Measurements from ENCODE around the gene HGS.

HGS gene

GRCh38 chr17:81680150-81680549 is 3.7 kb upstream of the HGS start:
- Histone ChIP-seq H3K4me1 (ENCODE audit: control insufficient read depth, insufficient read depth, low read length) (peaks cover 12% of the 10 kb centered on the region), H3K27ac (ENCODE audit: low read depth, low read length) (no peak overlapping the region), H3K9ac (ENCODE audit: low read length) (no peak overlapping the region), H3K27me3 (ENCODE audit: control insufficient read depth, insufficient read depth, low read length) (no peaks in the 10 kb centered on the region), H3K36me3 (ENCODE audit: control insufficient read depth, insufficient read depth, low read length) (no peaks in the 10 kb centered on the region), H3K4me3 (ENCODE audit: low read length) (no peak overlapping the region)

GRCh38 chr17:81681672-81682071 is 2.1 kb upstream of the HGS start:
- H3K27me3 ChIP-seq (ENCODE audit: control insufficient read depth, insufficient read depth, low read length) = no peaks in the 10 kb centered on the region

GRCh38 chr17:81682565-81683207 is 1.1 kb upstream of the HGS start:
- peak overlapping the region; percentile 90 for H3K4me3 ChIP-seq (ENCODE audit: low read length)
- H3K9ac ChIP-seq (ENCODE audit: low read length) = no peak overlapping the region
- peaks cover 17% of the 10 kb centered on the region for H3K4me1 ChIP-seq (ENCODE audit: control insufficient read depth, insufficient read depth, low read length)
- no peaks in the 10 kb centered on the region for H3K27me3 ChIP-seq (ENCODE audit: control insufficient read depth, insufficient read depth, low read length)
- peak overlapping the region; percentile 83 for H3K27ac ChIP-seq (ENCODE audit: low read depth, low read length)
- peaks cover 14% of the 10 kb centered on the region for H3K36me3 ChIP-seq (ENCODE audit: control insufficient read depth, insufficient read depth, low read length)

More at GRCh38 chr17:81681672-81682071, 2.1 kb upstream of the HGS start:
- Histone ChIP-seq H3K9ac (ENCODE audit: low read length) (no peak overlapping the region), H3K4me3 (ENCODE audit: low read length) (no peak overlapping the region), H3K27ac (ENCODE audit: low read depth, low read length) (no peak overlapping the region), H3K36me3 (ENCODE audit: control insufficient read depth, insufficient read depth, low read length) (peaks cover 6% of the 10 kb centered on the region), H3K4me1 (ENCODE audit: control insufficient read depth, insufficient read depth, low read length) (peaks cover 17% of the 10 kb centered on the region)

- peak overlapping the region; percentile 90 for H3K4me3 ChIP-seq (ENCODE audit: low read length)
- peak overlapping the region; percentile 83 for H3K27ac ChIP-seq (ENCODE audit: low read depth, low read length)
- H3K9ac ChIP-seq (ENCODE audit: low read length) = peak overlapping the region; percentile 95
- peaks cover 18% of the 10 kb centered on the region for H3K36me3 ChIP-seq (ENCODE audit: control insufficient read depth, insufficient read depth, low read length)
- no peaks in the 10 kb centered on the region for H3K27me3 ChIP-seq (ENCODE audit: control insufficient read depth, insufficient read depth, low read length)
- peaks cover 17% of the 10 kb centered on the region for H3K4me1 ChIP-seq (ENCODE audit: control insufficient read depth, insufficient read depth, low read length)
Measured at GRCh38 chr17:81683208-81683583, 615 bp upstream of the HGS start.

- peaks cover 18% of the 10 kb centered on the region for H3K36me3 ChIP-seq (ENCODE audit: control insufficient read depth, insufficient read depth, low read length)
- peaks cover 17% of the 10 kb centered on the region for H3K4me1 ChIP-seq (ENCODE audit: control insufficient read depth, insufficient read depth, low read length)
- no peak overlapping the region for H3K27ac ChIP-seq (ENCODE audit: low read depth, low read length)
Measured at GRCh38 chr17:81684442-81684911, 666 bp downstream of the HGS start.

GRCh38 chr17:81685108-81685507 is 1.3 kb downstream of the HGS start:
- H3K9ac ChIP-seq (ENCODE audit: low read length) = no peak overlapping the region
- H3K27me3 ChIP-seq (ENCODE audit: control insufficient read depth, insufficient read depth, low read length) = no peaks in the 10 kb centered on the region
- H3K4me3 ChIP-seq (ENCODE audit: low read length) = peak overlapping the region; percentile 80
- no peak overlapping the region for H3K27ac ChIP-seq (ENCODE audit: low read depth, low read length)
- peaks cover 17% of the 10 kb centered on the region for H3K4me1 ChIP-seq (ENCODE audit: control insufficient read depth, insufficient read depth, low read length)
- H3K36me3 ChIP-seq (ENCODE audit: control insufficient read depth, insufficient read depth, low read length) = peaks cover 18% of the 10 kb centered on the region

More at GRCh38 chr17:81684442-81684911, 666 bp downstream of the HGS start:
- H3K9ac ChIP-seq (ENCODE audit: low read length) = peak overlapping the region; percentile 19
- H3K4me3 ChIP-seq (ENCODE audit: low read length) = peak overlapping the region; percentile 80
- no peaks in the 10 kb centered on the region for H3K27me3 ChIP-seq (ENCODE audit: control insufficient read depth, insufficient read depth, low read length)

- Histone ChIP-seq H3K27ac (ENCODE audit: low read depth, low read length) (no peak overlapping the region), H3K4me1 (ENCODE audit: control insufficient read depth, insufficient read depth, low read length) (peaks cover 17% of the 10 kb centered on the region), H3K36me3 (ENCODE audit: control insufficient read depth, insufficient read depth, low read length) (peaks cover 27% of the 10 kb centered on the region), H3K4me3 (ENCODE audit: low read length) (no peak overlapping the region), H3K27me3 (ENCODE audit: control insufficient read depth, insufficient read depth, low read length) (no peaks in the 10 kb centered on the region), H3K9ac (ENCODE audit: low read length) (no peak overlapping the region)
Measured at GRCh38 chr17:81686614-81687013, 2.8 kb downstream of the HGS start.

- Histone ChIP-seq H3K4me1 (ENCODE audit: control insufficient read depth, insufficient read depth, low read length) (peaks cover 13% of the 10 kb centered on the region), H3K4me3 (ENCODE audit: low read length) (no peak overlapping the region), H3K36me3 (ENCODE audit: control insufficient read depth, insufficient read depth, low read length) (peaks cover 34% of the 10 kb centered on the region)
Measured at GRCh38 chr17:81687770-81688541, 4.1 kb downstream of the HGS start.

GRCh38 chr17:81688616-81689015 is 4.8 kb downstream of the HGS start:
- Histone ChIP-seq H3K36me3 (ENCODE audit: control insufficient read depth, insufficient read depth, low read length) (peaks cover 37% of the 10 kb centered on the region), H3K4me1 (ENCODE audit: control insufficient read depth, insufficient read depth, low read length) (peaks cover 13% of the 10 kb centered on the region), H3K4me3 (ENCODE audit: low read length) (no peak overlapping the region), H3K9ac (ENCODE audit: low read length) (no peak overlapping the region), H3K27me3 (ENCODE audit: control insufficient read depth, insufficient read depth, low read length) (no peaks in the 10 kb centered on the region), H3K27ac (ENCODE audit: low read depth, low read length) (no peak overlapping the region)

More at GRCh38 chr17:81687770-81688541, 4.1 kb downstream of the HGS start:
- no peak overlapping the region for H3K9ac ChIP-seq (ENCODE audit: low read length)
- no peak overlapping the region for H3K27ac ChIP-seq (ENCODE audit: low read depth, low read length)
- H3K27me3 ChIP-seq (ENCODE audit: control insufficient read depth, insufficient read depth, low read length) = no peaks in the 10 kb centered on the region

GRCh38 chr17:81690066-81690465 is 6.3 kb downstream of the HGS start:
- no peak overlapping the region for H3K9ac ChIP-seq (ENCODE audit: low read length)
- H3K27ac ChIP-seq (ENCODE audit: low read depth, low read length) = no peak overlapping the region
- H3K27me3 ChIP-seq (ENCODE audit: control insufficient read depth, insufficient read depth, low read length) = no peaks in the 10 kb centered on the region
- H3K36me3 ChIP-seq (ENCODE audit: control insufficient read depth, insufficient read depth, low read length) = peaks cover 48% of the 10 kb centered on the region
- no peak overlapping the region for H3K4me3 ChIP-seq (ENCODE audit: low read length)
- H3K4me1 ChIP-seq (ENCODE audit: control insufficient read depth, insufficient read depth, low read length) = peaks cover 6% of the 10 kb centered on the region

- Histone ChIP-seq H3K4me3 (ENCODE audit: low read length) (no peak overlapping the region), H3K27me3 (ENCODE audit: control insufficient read depth, insufficient read depth, low read length) (no peaks in the 10 kb centered on the region), H3K4me1 (ENCODE audit: control insufficient read depth, insufficient read depth, low read length) (peaks cover under 1% of the 10 kb centered on the region), H3K9ac (ENCODE audit: low read length) (no peak overlapping the region), H3K36me3 (ENCODE audit: control insufficient read depth, insufficient read depth, low read length) (peaks cover 53% of the 10 kb centered on the region), H3K27ac (ENCODE audit: low read depth, low read length) (no peak overlapping the region)
Measured at GRCh38 chr17:81690549-81690948, 6.7 kb downstream of the HGS start.

GRCh38 chr17:81691196-81691595 is 7.4 kb downstream of the HGS start:
- Histone ChIP-seq H3K9ac (ENCODE audit: low read length) (no peak overlapping the region), H3K4me1 (ENCODE audit: control insufficient read depth, insufficient read depth, low read length) (no peaks in the 10 kb centered on the region), H3K36me3 (ENCODE audit: control insufficient read depth, insufficient read depth, low read length) (peaks cover 57% of the 10 kb centered on the region), H3K27ac (ENCODE audit: low read depth, low read length) (no peak overlapping the region), H3K27me3 (ENCODE audit: control insufficient read depth, insufficient read depth, low read length) (no peaks in the 10 kb centered on the region), H3K4me3 (ENCODE audit: low read length) (no peak overlapping the region)

Measured in rectal smooth muscle tissue (tissue), 1 donor.